CD8-positive, alpha-beta memory T cell (primary cell): ENCODE measurements around the gene GNA12. TPM values are rescaled to one million over a fixed set of nuclear protein-coding genes. Genes with fewer than 3 reads are reported as not detected.

Source experiments
- CTCF ChIA-PET: fragments of 350-600 bp; sonication (Branson Sonifier 250); formaldehyde crosslinking; loops from one replicate; lab custom pipeline; 2021; ENCODE audit warnings: antibody characterized with exemption; lab: Charles Lee
- POLR2A ChIA-PET: fragments of 350-600 bp; sonication (Branson Sonifier 250); formaldehyde crosslinking; loops from one replicate; lab custom pipeline; 2021; ENCODE audit warnings: antibody characterized with exemption; lab: Charles Lee
- DNase-seq, 5 donors: peaks; one replicate each; pipeline versions ENCODE4 v3.0.0 to v3.0.0-alpha.2; 2020 to 2022; ENCODE audit warnings: mixed read lengths in 1 of 5
- H3K27ac ChIP-seq: one replicate; pipeline ENCODE4 v1.7.0; 2013; ENCODE audit warnings: low read depth, mild to moderate bottlenecking, low read length, moderate library complexity
- H3K27me3 ChIP-seq: 2 replicates; pipeline ENCODE4 v1.7.0; 2013; ENCODE audit warnings: low read length, mild to moderate bottlenecking; ENCODE audit not compliant: insufficient read depth, poor library complexity, severe bottlenecking
- H3K36me3 ChIP-seq: 2 replicates; pipeline ENCODE4 v1.7.0; 2013; ENCODE audit warnings: mild to moderate bottlenecking, low read length, moderate library complexity; ENCODE audit not compliant: insufficient read depth
- H3K4me1 ChIP-seq: 2 replicates; pipeline ENCODE4 v1.7.0; 2013; ENCODE audit warnings: mild to moderate bottlenecking, low read length, moderate library complexity; ENCODE audit not compliant: insufficient read depth
- H3K4me3 ChIP-seq: 2 replicates; pipeline ENCODE4 v1.7.0; 2013; ENCODE audit warnings: mild to moderate bottlenecking, low read length
- H3K9me3 ChIP-seq: 2 replicates; pipeline ENCODE4 v1.7.0; 2013; ENCODE audit warnings: mild to moderate bottlenecking, low read length
- H3K27ac Mint-ChIP-seq, 8 donors: one replicate each; pipeline ENCODE4 v1.8.0; 2020 to 2021; ENCODE audit warnings: mixed read lengths in 8 of 8, mild to moderate bottlenecking in 6 of 8, inconsistent platforms in 3 of 8, moderate library complexity in 3 of 8
- H3K27me3 Mint-ChIP-seq, 2 donors: one replicate each; pipeline ENCODE4 v1.8.0; 2020 to 2021; ENCODE audit warnings: mixed read lengths in 2 of 2, mild to moderate bottlenecking in 1 of 2, moderate library complexity in 1 of 2
- H3K36me3 Mint-ChIP-seq, 3 donors: one replicate each; pipeline ENCODE4 v1.8.0; 2020 to 2021; ENCODE audit warnings: mixed read lengths in 3 of 3, inconsistent platforms in 1 of 3, mild to moderate bottlenecking in 1 of 3
- H3K4me1 Mint-ChIP-seq, 3 donors: one replicate each; pipeline ENCODE4 v1.8.0; 2020 to 2021; ENCODE audit warnings: mixed read lengths in 3 of 3, inconsistent platforms in 1 of 3, mild to moderate bottlenecking in 1 of 3
- H3K4me3 Mint-ChIP-seq, 7 donors: one replicate each; pipeline ENCODE4 v1.8.0; 2020 to 2021; ENCODE audit warnings: mixed read lengths in 7 of 7, mild to moderate bottlenecking in 6 of 7, moderate library complexity in 4 of 7, inconsistent platforms in 2 of 7
- H3K9me3 Mint-ChIP-seq, 5 donors: one replicate each; pipeline ENCODE4 v1.8.0; 2020 to 2022; ENCODE audit warnings: mixed read lengths in 5 of 5, mild to moderate bottlenecking in 3 of 5, moderate library complexity in 2 of 5, inconsistent platforms in 1 of 5
- polyA plus RNA-seq: library from polyadenylated mRNA; unstranded; fragments of 300-500 nt; fragmentation: Illumina TruSeq; gene quantifications from one replicate; pipeline ENCODE4 v1.2.3, GENCODE V29; 2021
- total RNA-seq, 2 experiments: library from RNA; stranded (reverse); gene quantifications; one replicate each; pipeline ENCODE4 v1.2.3, GENCODE V29; 2021

GNA12 gene
- total and polyA plus RNA-seq, 3 experiments from 2014 or later, result 11.2 to 21.2 (median 20.6) TPM

DNA sequence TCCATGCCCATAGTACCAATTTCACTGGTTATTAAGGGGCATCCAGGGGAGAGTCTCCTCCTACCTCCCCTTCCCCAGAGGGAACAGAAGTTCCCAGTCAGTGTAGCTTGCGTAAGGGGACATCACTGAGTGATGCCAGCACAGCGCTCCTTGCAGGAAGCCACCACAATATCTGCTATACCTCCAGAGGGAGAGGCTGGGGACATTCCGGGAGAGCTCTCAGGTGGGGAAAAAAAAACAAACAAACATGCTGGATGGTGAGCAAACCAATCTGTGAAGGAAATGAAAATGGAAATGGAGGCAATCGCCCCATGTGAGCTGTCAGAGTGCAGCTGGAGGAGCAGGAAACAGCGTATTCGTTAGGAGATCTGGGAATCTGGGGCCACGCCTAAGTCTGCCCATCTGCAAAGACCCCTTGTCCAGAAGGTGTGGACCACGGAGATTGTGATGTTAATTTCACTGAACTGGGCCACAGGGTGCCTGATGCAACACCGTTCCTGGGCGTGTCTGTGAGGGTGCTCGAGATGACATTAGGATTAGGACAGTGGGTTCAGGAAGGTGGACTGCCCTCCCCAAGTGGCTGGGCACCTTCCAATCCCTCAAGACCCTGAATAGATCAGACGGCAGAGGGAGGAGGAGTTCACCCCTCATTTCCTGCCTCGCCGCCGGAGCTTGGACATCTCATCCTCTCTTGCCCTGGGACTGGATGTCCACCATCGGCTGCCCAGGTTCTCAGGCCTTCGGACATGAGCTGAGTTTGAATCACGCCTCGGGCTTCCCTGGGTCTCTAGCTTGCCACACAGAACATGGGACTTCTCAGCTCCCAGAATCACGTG lies 30.5 kb downstream of the GNA12 start:
- no peaks in the 10 kb centered on the region for H3K9me3 ChIP-seq
- no peaks in the 10 kb centered on the region for H3K27me3 ChIP-seq
- no peak overlapping the region for H3K4me3 ChIP-seq
- H3K4me1 ChIP-seq, result no peaks in the 10 kb centered on the region
- no peak overlapping the region for H3K27ac ChIP-seq
- H3K9me3 Mint-ChIP-seq, result no peaks in the 10 kb centered on the region
- H3K4me3 Mint-ChIP-seq, result no peak overlapping the region
- no peaks in the 10 kb centered on the region for H3K36me3 ChIP-seq
- ChIA-PET POLR2A (no interaction called here), CTCF (no interaction called here)
- no peak for DNase-seq
- peak overlapping the region in 1 of 8 donors; percentile 24 for H3K27ac Mint-ChIP-seq
- peaks cover 0 to 9% (median 2%) of the 10 kb centered on the region in 3 donors for H3K36me3 Mint-ChIP-seq
- peaks cover 3 to 18% (median 9%) of the 10 kb centered on the region in 3 donors for H3K4me1 Mint-ChIP-seq
- peaks cover 0 to 2% of the 10 kb centered on the region in 2 donors for H3K27me3 Mint-ChIP-seq

DNA sequence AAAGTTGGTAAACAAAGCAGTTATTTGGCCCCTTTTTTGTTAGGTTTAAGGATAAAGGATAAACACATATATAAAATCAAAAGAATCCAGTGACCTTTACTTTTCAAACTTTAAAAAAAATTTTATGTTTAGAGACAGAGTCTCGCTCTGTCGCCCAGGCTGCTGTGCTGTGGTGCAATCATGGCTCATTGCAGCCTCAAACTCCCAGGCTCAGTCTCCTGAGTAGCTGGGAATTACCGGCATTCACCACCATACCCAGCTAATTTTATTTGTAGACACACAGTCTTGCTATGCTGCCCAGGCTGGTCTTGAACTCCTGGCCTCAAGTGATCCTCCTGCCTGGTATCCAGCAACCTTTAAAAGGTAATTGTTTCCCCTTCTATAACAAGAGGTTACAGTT lies 31.3 kb downstream of the GNA12 start:
- ChIA-PET CTCF (no interaction called here), POLR2A (no interaction called here)
- Mint-ChIP-seq H3K4me3 (no peak overlapping the region), H3K27ac (no peak overlapping the region), H3K27me3 (peaks cover 0 to 2% of the 10 kb centered on the region in 2 donors), H3K9me3 (no peaks in the 10 kb centered on the region), H3K4me1 (peaks cover 3 to 18% (median 9%) of the 10 kb centered on the region in 3 donors), H3K36me3 (peaks cover 0 to 9% (median 2%) of the 10 kb centered on the region in 3 donors)
- no peaks in the 10 kb centered on the region for H3K4me1 ChIP-seq
- no peaks in the 10 kb centered on the region for H3K36me3 ChIP-seq
- DNase-seq, result no peak
- no peak overlapping the region for H3K4me3 ChIP-seq
- no peak overlapping the region for H3K27ac ChIP-seq
- H3K27me3 ChIP-seq, result no peaks in the 10 kb centered on the region
- no peaks in the 10 kb centered on the region for H3K9me3 ChIP-seq

DNA sequence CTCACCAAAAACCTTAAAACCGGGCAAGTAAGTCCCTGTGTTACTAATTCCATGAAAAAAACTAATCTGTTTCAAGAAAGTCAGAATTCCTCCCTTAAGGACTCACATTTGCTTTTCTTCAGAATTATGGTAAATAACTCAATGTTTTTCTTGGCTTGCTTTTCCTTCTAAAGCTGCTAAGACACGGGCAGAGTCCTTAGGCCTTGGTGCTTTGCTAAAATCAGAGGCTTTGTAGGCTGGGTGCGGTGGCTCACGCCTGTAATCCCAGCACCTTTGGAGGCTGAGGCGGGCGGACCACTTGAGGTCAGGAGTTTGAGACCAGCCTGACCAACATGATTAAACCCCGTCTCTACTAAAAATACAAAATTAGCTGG lies 32.0 kb downstream of the GNA12 start:
- Mint-ChIP-seq H3K27me3 (peaks cover 0 to 2% of the 10 kb centered on the region in 2 donors), H3K4me1 (peaks cover 3 to 15% (median 9%) of the 10 kb centered on the region in 3 donors), H3K4me3 (no peak overlapping the region), H3K36me3 (peaks cover 0 to 9% (median 2%) of the 10 kb centered on the region in 3 donors), H3K9me3 (no peaks in the 10 kb centered on the region), H3K27ac (no peak overlapping the region)
- ChIA-PET POLR2A (no interaction called here), CTCF (no interaction called here)
- H3K4me3 ChIP-seq, result no peak overlapping the region
- no peaks in the 10 kb centered on the region for H3K4me1 ChIP-seq
- H3K27ac ChIP-seq, result no peak overlapping the region
- H3K36me3 ChIP-seq, result no peaks in the 10 kb centered on the region
- H3K9me3 ChIP-seq, result no peaks in the 10 kb centered on the region
- DNase-seq, result no peak
- H3K27me3 ChIP-seq, result no peaks in the 10 kb centered on the region

DNA sequence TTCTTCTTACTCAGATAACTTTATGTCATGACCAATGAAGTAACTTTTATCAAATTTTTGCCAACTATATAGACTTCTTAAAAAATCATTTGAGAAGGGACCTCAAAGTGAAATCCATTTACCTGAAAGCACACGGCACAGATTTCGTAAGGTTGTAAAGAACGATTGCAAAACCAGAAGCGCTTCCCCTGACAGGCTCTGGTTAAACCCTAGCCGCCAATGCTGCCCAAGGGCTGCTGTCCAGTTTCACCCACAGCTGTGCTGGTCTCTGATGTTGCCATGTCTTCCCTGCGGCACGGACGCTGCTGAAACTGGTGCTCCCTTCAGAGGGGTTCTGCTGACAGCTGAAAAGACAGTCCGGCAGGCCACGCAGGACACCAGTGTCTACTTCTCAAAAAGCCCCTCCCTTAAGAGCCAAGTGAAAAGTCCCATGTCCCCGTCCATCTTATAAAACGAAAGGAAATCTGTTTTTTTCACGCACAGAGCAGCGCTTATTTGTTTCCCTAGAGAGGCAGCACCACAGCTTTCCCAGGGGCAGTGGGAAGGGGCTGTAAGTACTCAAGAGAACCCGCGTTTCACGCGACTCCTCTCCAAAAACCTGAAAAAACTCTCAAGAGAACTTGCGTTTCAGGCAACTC lies 32.5 kb downstream of the GNA12 start:
- DNase-seq, result no peak
- ChIA-PET POLR2A (no interaction called here), CTCF (no interaction called here)
- H3K27me3 Mint-ChIP-seq, result peaks cover 0 to 2% of the 10 kb centered on the region in 2 donors
- H3K4me3 Mint-ChIP-seq, result no peak overlapping the region
- H3K4me1 Mint-ChIP-seq, result peaks cover 3 to 15% (median 9%) of the 10 kb centered on the region in 3 donors
- H3K27me3 ChIP-seq, result no peaks in the 10 kb centered on the region
- no peaks in the 10 kb centered on the region for H3K9me3 Mint-ChIP-seq
- H3K27ac ChIP-seq, result no peak overlapping the region
- no peaks in the 10 kb centered on the region for H3K9me3 ChIP-seq
- no peaks in the 10 kb centered on the region for H3K36me3 ChIP-seq
- H3K27ac Mint-ChIP-seq, result no peak overlapping the region
- no peak overlapping the region for H3K4me3 ChIP-seq
- no peaks in the 10 kb centered on the region for H3K4me1 ChIP-seq
- H3K36me3 Mint-ChIP-seq, result peaks cover 0 to 9% (median 2%) of the 10 kb centered on the region in 3 donors

DNA sequence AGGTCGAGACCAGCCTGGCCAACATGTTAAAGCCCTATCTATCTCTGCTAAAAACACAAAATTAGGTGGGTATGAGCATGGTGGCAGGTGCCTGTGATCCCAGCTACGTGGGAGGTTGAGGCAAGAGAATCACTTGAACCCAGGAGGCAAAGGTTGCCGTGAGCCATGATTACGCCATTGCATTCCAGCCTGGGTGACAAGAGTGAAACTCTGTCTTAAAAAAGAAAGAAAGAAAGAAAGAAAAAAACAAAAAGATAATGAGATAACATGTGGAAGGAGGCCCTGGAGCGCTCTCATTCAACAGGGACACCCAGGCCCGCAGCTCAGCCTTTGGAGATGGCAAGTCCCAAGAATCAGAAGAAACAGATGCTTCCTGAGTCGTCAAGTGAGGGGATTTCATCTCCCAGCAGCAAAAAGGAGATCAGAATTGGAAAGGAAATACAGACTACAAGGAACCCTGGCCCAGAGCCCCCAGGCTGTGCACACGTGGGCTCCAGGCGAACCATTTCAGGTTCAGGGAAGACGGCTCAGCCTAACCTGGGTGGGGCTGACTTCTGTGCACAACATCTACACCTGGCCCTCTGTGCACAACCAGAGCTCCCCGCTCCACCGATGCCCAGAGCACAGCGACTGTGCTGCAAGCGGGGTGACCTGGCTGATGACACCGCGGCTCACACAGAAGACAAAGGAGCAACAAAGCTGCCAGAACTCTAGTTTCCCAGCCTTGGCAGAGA lies 33.3 kb downstream of the GNA12 start:
- H3K9me3 Mint-ChIP-seq, result no peaks in the 10 kb centered on the region
- H3K4me1 Mint-ChIP-seq, result peaks cover 3 to 15% (median 9%) of the 10 kb centered on the region in 3 donors
- no peak overlapping the region for H3K4me3 Mint-ChIP-seq
- no peak overlapping the region for H3K4me3 ChIP-seq
- no peaks in the 10 kb centered on the region for H3K36me3 ChIP-seq
- no peak for DNase-seq
- H3K9me3 ChIP-seq, result no peaks in the 10 kb centered on the region
- no peak overlapping the region for H3K27ac Mint-ChIP-seq
- no peaks in the 10 kb centered on the region for H3K4me1 ChIP-seq
- no peaks in the 10 kb centered on the region for H3K27me3 ChIP-seq
- H3K27ac ChIP-seq, result no peak overlapping the region
- POLR2A ChIA-PET, result no interaction called here
- peaks cover 0 to 2% of the 10 kb centered on the region in 2 donors for H3K27me3 Mint-ChIP-seq
- CTCF ChIA-PET, result no interaction called here
- H3K36me3 Mint-ChIP-seq, result peaks cover 0 to 9% (median 2%) of the 10 kb centered on the region in 3 donors

DNA sequence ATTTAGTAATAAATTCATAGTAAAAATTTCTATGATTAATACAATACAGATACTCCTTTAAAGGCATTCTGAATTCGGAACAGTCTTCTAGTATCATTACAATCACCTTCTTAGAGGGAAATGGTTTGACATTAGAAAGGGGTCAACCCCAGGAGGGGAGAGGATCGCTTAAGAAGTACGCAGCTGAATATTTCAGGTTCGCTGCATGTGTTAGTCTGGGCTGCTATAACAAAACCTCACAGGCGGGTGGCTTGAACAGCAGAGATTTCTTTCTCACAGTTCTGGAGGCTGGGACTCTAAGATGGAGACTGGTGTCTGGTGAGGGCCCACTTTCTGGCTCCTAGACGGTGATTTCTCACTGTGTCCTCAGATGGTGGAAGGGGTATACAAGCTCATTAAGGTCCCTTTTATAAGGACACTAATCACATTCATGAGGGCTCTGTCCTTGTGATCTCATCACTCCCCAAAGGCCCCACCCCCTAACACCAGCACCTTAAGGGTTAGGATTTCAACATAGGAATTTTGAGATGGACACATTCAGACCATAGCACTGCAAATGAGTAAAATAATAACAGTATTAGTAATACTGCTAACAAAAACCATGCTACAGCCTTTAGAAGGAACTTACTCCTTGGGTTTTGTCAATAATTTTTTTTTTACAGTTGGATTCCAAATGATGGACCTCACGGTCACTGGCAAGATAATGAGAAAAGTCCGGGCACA lies 34.0 kb downstream of the GNA12 start:
- H3K36me3 ChIP-seq, result no peaks in the 10 kb centered on the region
- H3K27ac ChIP-seq, result no peak overlapping the region
- no peaks in the 10 kb centered on the region for H3K9me3 ChIP-seq
- ChIA-PET POLR2A (no interaction called here), CTCF (no interaction called here)
- H3K4me1 Mint-ChIP-seq, result peaks cover 3 to 15% (median 9%) of the 10 kb centered on the region in 3 donors
- H3K4me3 Mint-ChIP-seq, result no peak overlapping the region
- H3K4me1 ChIP-seq, result no peaks in the 10 kb centered on the region
- H3K27me3 Mint-ChIP-seq, result peaks cover 0 to 2% of the 10 kb centered on the region in 2 donors
- peaks cover 0 to 9% (median 2%) of the 10 kb centered on the region in 3 donors for H3K36me3 Mint-ChIP-seq
- H3K27me3 ChIP-seq, result no peaks in the 10 kb centered on the region
- H3K9me3 Mint-ChIP-seq, result no peaks in the 10 kb centered on the region
- no peak overlapping the region for H3K4me3 ChIP-seq
- DNase-seq, result no peak
- peak overlapping the region in 1 of 8 donors; percentile 7 for H3K27ac Mint-ChIP-seq

DNA sequence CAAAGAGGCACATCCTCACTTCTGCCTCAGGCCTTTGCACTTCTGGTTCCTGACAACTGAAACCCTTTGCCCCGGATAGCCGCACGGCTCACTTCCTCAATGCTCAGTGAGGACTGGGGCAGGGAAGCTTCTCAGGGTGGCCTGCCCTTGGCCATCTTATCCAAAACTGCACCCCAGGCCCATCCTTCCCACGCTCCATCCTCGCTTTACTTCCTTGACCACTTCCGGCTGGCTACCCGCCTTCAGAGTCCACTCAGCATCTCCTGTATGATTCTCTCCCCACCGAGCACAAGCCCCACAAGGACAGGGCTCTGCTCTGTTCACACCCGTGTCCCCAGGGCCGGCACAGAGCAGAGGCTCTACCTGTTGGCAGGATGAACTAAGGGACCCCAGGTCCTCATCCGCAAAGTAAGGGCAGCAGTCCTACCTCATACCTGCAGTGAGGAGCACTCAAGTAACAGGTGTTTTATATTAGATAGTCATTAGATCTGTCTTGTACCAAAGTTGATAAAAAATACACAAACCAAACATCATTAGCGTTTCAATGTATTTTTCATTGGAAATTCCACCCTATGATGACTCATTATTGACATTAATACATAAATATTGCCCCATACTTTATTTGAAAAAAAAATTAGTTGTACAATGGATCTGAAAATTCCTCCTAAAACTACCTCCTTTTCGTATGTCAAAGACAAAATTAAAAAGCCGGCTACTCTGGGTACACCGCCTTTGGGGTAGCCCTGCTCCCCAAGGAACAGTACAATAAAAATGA lies 35.0 kb downstream of the GNA12 start:
- H3K27me3 Mint-ChIP-seq, result peaks cover 0 to 2% of the 10 kb centered on the region in 2 donors
- Histone ChIP-seq H3K9me3 (no peaks in the 10 kb centered on the region), H3K27me3 (no peaks in the 10 kb centered on the region), H3K4me3 (no peak overlapping the region), H3K27ac (no peak overlapping the region), H3K4me1 (no peaks in the 10 kb centered on the region), H3K36me3 (no peaks in the 10 kb centered on the region)
- peaks cover 3 to 16% (median 9%) of the 10 kb centered on the region in 3 donors for H3K4me1 Mint-ChIP-seq
- no peaks in the 10 kb centered on the region for H3K9me3 Mint-ChIP-seq
- no peak overlapping the region for H3K4me3 Mint-ChIP-seq
- CTCF ChIA-PET, result no interaction called here
- POLR2A ChIA-PET, result no interaction called here
- peaks cover 0 to 5% (median under 1%) of the 10 kb centered on the region in 3 donors for H3K36me3 Mint-ChIP-seq
- no peak for DNase-seq
- H3K27ac Mint-ChIP-seq, result peak overlapping the region in 1 of 8 donors; percentile 42
